ENCODE results near the gene SMAD3. TPM values are rescaled to one million over a fixed set of nuclear protein-coding genes. Genes with fewer than 3 reads are reported as not detected.

SMAD3 gene
- total RNA-seq, 1 donor from 2014 or later, result 53.5 TPM

DNA sequence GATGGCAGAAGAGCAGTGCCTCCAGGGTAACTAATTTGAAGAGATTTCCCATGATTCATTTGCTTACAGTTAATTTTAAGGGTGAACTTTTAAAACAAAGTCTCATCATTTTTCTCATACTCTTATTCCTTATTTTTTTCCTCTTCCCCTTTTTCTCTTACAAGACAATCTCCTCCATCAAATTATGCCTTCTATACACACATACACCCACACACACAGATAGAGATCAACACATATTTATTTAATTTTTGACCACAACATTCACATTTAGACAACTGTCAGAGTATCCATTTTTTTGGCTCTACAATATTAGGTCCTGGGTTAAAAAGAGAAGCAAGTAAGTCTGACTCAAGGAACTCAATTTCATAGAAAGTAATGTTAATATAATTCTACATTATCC is 151.5 kb downstream of the SMAD3 start:
- H3K27me3 ChIP-seq, result no peaks in the 10 kb centered on the region
- H3K4me1 ChIP-seq, result peaks cover 4% of the 10 kb centered on the region
- no peak overlapping the region for H3K27ac ChIP-seq
- no peak overlapping the region for H3K4me3 ChIP-seq
- H3K9me3 ChIP-seq, result no peaks in the 10 kb centered on the region
- H3K36me3 ChIP-seq, result no peaks in the 10 kb centered on the region
- intact Hi-C loops (cut with DNase I), result no loop called here
- no peak for TF ChIP-seq POLR2AphosphoS5 (IDR thresholded peaks at IDR 0.05; ENCODE audit: insufficient read depth in 1 of 2, low read depth in 1 of 2)
- TF ChIP-seq, protein P1, sequence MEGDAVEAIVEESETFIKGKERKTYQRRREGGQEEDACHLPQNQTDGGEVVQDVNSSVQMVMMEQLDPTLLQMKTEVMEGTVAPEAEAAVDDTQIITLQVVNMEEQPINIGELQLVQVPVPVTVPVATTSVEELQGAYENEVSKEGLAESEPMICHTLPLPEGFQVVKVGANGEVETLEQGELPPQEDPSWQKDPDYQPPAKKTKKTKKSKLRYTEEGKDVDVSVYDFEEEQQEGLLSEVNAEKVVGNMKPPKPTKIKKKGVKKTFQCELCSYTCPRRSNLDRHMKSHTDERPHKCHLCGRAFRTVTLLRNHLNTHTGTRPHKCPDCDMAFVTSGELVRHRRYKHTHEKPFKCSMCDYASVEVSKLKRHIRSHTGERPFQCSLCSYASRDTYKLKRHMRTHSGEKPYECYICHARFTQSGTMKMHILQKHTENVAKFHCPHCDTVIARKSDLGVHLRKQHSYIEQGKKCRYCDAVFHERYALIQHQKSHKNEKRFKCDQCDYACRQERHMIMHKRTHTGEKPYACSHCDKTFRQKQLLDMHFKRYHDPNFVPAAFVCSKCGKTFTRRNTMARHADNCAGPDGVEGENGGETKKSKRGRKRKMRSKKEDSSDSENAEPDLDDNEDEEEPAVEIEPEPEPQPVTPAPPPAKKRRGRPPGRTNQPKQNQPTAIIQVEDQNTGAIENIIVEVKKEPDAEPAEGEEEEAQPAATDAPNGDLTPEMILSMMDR (IDR thresholded peaks at IDR 0.05), result no peak
- TF ChIP-seq POLR2A (IDR thresholded peaks at IDR 0.05), result no peak
- no peak for DNase-seq (ENCODE audit: extremely low spot score in 2 of 2)

DNA sequence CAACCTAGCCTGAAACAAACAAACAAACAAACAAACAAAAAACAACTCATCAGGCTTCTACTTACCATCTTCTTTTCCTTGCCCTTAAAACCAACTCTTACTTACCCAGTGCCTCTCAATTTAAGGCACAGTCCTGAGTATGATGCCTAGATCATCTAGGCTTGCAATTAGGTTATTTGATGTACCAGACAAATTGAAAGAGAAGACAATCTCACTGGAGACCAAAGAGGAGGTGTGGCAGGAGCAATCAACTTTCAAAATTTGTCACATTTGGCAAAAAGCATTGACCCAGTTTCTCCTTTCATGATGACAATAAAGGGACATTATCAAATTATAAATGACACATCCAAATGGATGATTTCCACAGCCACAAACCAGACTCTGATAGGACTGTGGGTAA is 153.0 kb downstream of the SMAD3 start:
- Histone ChIP-seq H3K36me3 (no peaks in the 10 kb centered on the region), H3K27ac (no peak overlapping the region), H3K4me3 (no peak overlapping the region), H3K27me3 (no peaks in the 10 kb centered on the region), H3K4me1 (peaks cover 4% of the 10 kb centered on the region), H3K9me3 (no peaks in the 10 kb centered on the region)
- TF ChIP-seq POLR2AphosphoS5 (IDR thresholded peaks at IDR 0.05; ENCODE audit: insufficient read depth in 1 of 2, low read depth in 1 of 2) (no peak), POLR2A (IDR thresholded peaks at IDR 0.05) (no peak)
- TF ChIP-seq, protein P1 (IDR thresholded peaks at IDR 0.05), result no peak
- DNase-seq (ENCODE audit: extremely low spot score in 2 of 2), result no peak
- intact Hi-C loops (cut with DNase I), result no loop called here

DNA sequence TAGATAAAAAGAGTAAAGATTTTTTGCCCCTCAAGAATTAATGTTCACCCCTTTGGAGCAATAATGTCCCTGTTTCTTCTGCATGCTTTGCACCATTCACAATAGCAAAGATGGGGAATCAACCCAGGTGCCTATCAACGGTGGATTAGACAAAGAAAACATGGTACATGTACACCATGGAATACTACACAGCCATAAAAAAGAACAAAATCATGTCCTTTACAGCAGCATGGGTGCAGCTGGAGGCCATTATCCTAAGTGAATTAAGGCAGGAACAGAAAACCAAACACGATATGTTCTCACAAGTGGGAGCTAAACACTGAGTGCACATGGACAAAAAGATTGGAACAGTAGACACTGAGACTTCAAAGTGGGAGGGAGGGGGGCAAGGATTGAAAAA is 153.9 kb downstream of the SMAD3 start:
- Histone ChIP-seq H3K9me3 (no peaks in the 10 kb centered on the region), H3K27me3 (no peaks in the 10 kb centered on the region), H3K36me3 (no peaks in the 10 kb centered on the region), H3K4me3 (no peak overlapping the region), H3K4me1 (peaks cover 4% of the 10 kb centered on the region), H3K27ac (no peak overlapping the region)
- intact Hi-C loops (cut with DNase I), result no loop called here
- DNase-seq (ENCODE audit: extremely low spot score in 2 of 2), result no peak
- TF ChIP-seq POLR2A (IDR thresholded peaks at IDR 0.05) (no peak), POLR2AphosphoS5 (IDR thresholded peaks at IDR 0.05; ENCODE audit: insufficient read depth in 1 of 2, low read depth in 1 of 2) (no peak)
- TF ChIP-seq, protein P1 (IDR thresholded peaks at IDR 0.05), result no peak

DNA sequence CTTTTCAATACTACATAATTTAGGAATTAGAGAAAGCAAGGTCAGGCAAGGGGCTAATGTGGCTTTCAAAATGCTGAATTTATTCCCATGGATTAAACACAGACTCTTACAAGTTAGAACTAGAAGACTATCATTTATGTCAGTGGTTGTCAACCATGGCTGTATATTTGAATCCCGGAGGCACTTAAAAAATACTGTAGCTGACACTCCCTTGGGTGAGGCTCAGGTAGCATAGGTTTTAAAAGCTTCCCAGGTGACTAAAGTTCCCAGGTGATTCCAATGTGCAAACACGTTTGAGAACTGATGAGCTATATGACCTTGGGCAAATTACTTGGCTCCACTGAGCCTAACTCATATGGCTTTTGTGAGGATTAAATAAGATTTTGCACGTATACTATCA is 159.5 kb downstream of the SMAD3 start:
- Histone ChIP-seq H3K27me3 (no peaks in the 10 kb centered on the region), H3K27ac (no peak overlapping the region)
- intact Hi-C loops (cut with DNase I), result loop anchor here (5.0 kb wide), 1 partner anchor 993 kb away; no protein-coding TSS in a partner anchor

DNA sequence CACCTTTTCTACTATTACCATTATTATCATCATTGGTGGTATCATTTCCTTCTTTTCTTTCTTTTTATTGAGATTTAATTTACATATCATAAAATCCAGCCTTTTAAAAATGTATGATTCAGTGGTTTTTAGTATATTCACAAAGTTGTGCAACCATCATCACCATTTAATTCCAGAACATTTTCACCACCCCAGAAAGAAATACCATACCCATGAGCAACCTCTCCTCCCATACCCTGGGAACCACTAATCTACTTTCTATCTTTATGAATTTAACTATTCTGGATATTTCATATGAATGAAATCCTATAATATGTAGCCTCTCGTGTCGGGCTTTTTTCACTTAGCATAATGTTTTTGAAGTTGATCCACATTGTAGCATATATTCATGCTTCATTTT is 159.9 kb downstream of the SMAD3 start:
- no peaks in the 10 kb centered on the region for H3K27me3 ChIP-seq
- no peak for DNase-seq (ENCODE audit: extremely low spot score in 2 of 2)
- H3K27ac ChIP-seq, result no peak overlapping the region
- H3K4me3 ChIP-seq, result no peak overlapping the region
- peaks cover 4% of the 10 kb centered on the region for H3K4me1 ChIP-seq
- intact Hi-C loops (cut with DNase I), result no loop called here
- no peaks in the 10 kb centered on the region for H3K9me3 ChIP-seq
- no peak for TF ChIP-seq POLR2A (IDR thresholded peaks at IDR 0.05)
- TF ChIP-seq POLR2AphosphoS5 (IDR thresholded peaks at IDR 0.05; ENCODE audit: insufficient read depth in 1 of 2, low read depth in 1 of 2), result no peak
- TF ChIP-seq, protein P1 (IDR thresholded peaks at IDR 0.05), result no peak
- H3K36me3 ChIP-seq, result peaks cover 0 to 12% of the 10 kb centered on the region in 2 donors

More for the DNA sequence above, 159.5 kb downstream of the SMAD3 start:
- Histone ChIP-seq H3K4me1 (peaks cover 4% of the 10 kb centered on the region), H3K36me3 (peaks cover 0 to 8% of the 10 kb centered on the region in 2 donors), H3K9me3 (no peaks in the 10 kb centered on the region), H3K4me3 (no peak overlapping the region)
- peak in 1 of 2 donors; percentile 68 for TF ChIP-seq POLR2AphosphoS5 (IDR thresholded peaks at IDR 0.05; ENCODE audit: insufficient read depth in 1 of 2, low read depth in 1 of 2)
- TF ChIP-seq, protein P1 (IDR thresholded peaks at IDR 0.05), result no peak
- no peak for DNase-seq (ENCODE audit: extremely low spot score in 2 of 2)
